Fibroblast of lung (primary cell): Measurements from ENCODE around the gene PRPF40B. TPM values are rescaled to one million over a fixed set of nuclear protein-coding genes. Genes with fewer than 3 reads are reported as not detected.
A peak's percentile ranks its signal among the peaks of the same experiment; 100 is the strongest.

Source experiments
- DNase-seq, 2 donors: peaks; one replicate each; pipeline versions ENCODE4 v3.0.0 to v3.0.0-alpha.2; 2010; ENCODE audit warnings: low read depth in 2 of 2
- H2AFZ ChIP-seq: 2 replicates; pipeline ENCODE4 v1.5.1; 2012; ENCODE audit warnings: low read length, control low read depth, inconsistent platforms
- H3K27ac ChIP-seq: 2 replicates; pipeline ENCODE4 v1.5.1; 2011; ENCODE audit warnings: low read length, control low read depth; ENCODE audit not compliant: insufficient read depth
- H3K27me3 ChIP-seq: 2 replicates; pipeline ENCODE4 v1.5.1; 2011; ENCODE audit warnings: mild to moderate bottlenecking, low read length; ENCODE audit not compliant: control insufficient read depth, insufficient read depth
- H3K36me3 ChIP-seq: 2 replicates; pipeline ENCODE4 v1.5.1; 2011; ENCODE audit warnings: low read length; ENCODE audit not compliant: control insufficient read depth, insufficient read depth
- H3K4me1 ChIP-seq: 2 replicates; pipeline ENCODE4 v1.5.1; 2011; ENCODE audit warnings: low read length; ENCODE audit not compliant: control insufficient read depth, insufficient read depth; ENCODE audit errors: extremely low read depth
- H3K4me2 ChIP-seq: 2 replicates; pipeline ENCODE4 v1.5.1; 2011; ENCODE audit warnings: low read length, control low read depth; ENCODE audit not compliant: insufficient read depth; ENCODE audit errors: extremely low read depth
- H3K4me3 ChIP-seq, 4 experiments: fragments of 200-600 bp in 1 of 4; sonication (generic) in 1 of 4; replicated peaks in 1 of 4; 2 replicates each; pipeline ENCODE4 v1.5.1; 2011 to 2016; ENCODE audit warnings: low read length in 4 of 4, low read depth in 3 of 4, mild to moderate bottlenecking in 3 of 4, control low read depth in 2 of 4, inconsistent platforms in 1 of 4, mixed read lengths in 1 of 4; ENCODE audit not compliant: insufficient read depth in 1 of 4; ENCODE audit errors: control extremely low read depth in 1 of 4
- H3K79me2 ChIP-seq: 2 replicates; pipeline ENCODE4 v1.5.1; 2012; ENCODE audit warnings: mild to moderate bottlenecking, low read length, inconsistent platforms; ENCODE audit not compliant: control insufficient read depth, insufficient read depth
- H3K9ac ChIP-seq: 2 replicates; pipeline ENCODE4 v1.5.1; 2011; ENCODE audit warnings: mild to moderate bottlenecking, low read length, control low read depth; ENCODE audit not compliant: insufficient read depth
- H3K9me3 ChIP-seq: 2 replicates; pipeline ENCODE4 v1.5.1; 2012; ENCODE audit warnings: low read depth, low read length; ENCODE audit not compliant: control insufficient read depth, insufficient read depth
- H4K20me1 ChIP-seq: 2 replicates; pipeline ENCODE4 v1.5.1; 2011; ENCODE audit warnings: low read length; ENCODE audit not compliant: control insufficient read depth, insufficient read depth; ENCODE audit errors: extremely low read depth
- EZH2 ChIP-seq: IDR thresholded peaks from 2 replicates; pipeline ENCODE4 v1.5.1; 2012; ENCODE audit warnings: low read length, control low read depth, mild to moderate bottlenecking; ENCODE audit errors: missing control alignments
- polyA plus RNA-seq, 2 donors: library from polyadenylated mRNA; depleted of rRNA in 1 of 2; stranded (reverse) in 1 of 2; unstranded in 1 of 2; fragments of >200 nt; gene quantifications; 2 replicates each; pipeline ENCODE4 v1.2.1, GENCODE V29; 2011 to 2012; ENCODE audit warnings: missing spikeins in 1 of 2
- total RNA-seq: library from RNA; depleted of rRNA; stranded (reverse); fragments of >200 nt; gene quantifications from 2 replicates; pipeline ENCODE4 v1.2.1, GENCODE V29; 2014
- TF ChIP-seq, protein P1 (sequence below), 2 donors: IDR thresholded peaks in 1 of 2; conservative IDR thresholded peaks in 1 of 2; 1 replicate in 1 of 2; 2 replicates in 1 of 2; pipeline ENCODE4 v1.5.1; 2011 to 2012; ENCODE audit warnings: low read length in 2 of 2, control low read depth in 1 of 2, inconsistent platforms in 1 of 2, low read depth in 1 of 2, mild to moderate bottlenecking in 1 of 2

Gene PRPF40B
- total and polyA plus RNA-seq, 2 donors (not counting 1 experiment from before 2014, with no cell fraction given): 6.4 to 11.7 TPM

DNA sequence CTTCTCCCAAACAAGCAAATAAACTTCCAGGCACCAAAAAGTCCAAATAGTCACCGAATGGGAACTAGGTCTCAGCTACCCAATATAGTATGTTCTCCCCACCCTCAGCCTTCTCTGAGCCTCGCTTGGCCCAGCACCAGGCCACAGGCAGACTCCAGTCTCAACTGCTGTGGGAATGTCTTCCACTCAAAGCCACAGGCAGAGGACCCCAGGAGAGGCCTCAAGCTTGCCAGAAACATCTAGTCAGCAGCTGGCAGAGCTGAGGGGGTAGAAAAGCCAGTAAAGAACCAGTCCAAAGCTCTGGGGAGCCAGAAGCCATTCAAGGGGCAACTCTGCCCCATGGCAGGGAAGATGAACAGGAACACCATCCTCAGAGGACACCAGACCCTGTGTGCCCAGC is 42.0 kb downstream of the PRPF40B start:
- Histone ChIP-seq H3K4me1 (peaks cover 11% of the 10 kb centered on the region), H2AFZ (no peak overlapping the region), H3K9ac (no peak overlapping the region), H3K4me2 (no peak overlapping the region), H3K79me2 (no peaks in the 10 kb centered on the region), H4K20me1 (no peaks in the 10 kb centered on the region), H3K27ac (no peak overlapping the region), H3K27me3 (no peaks in the 10 kb centered on the region), H3K4me3 (no peak overlapping the region), H3K9me3 (no peaks in the 10 kb centered on the region), H3K36me3 (peaks cover 2% of the 10 kb centered on the region)
- TF ChIP-seq, protein P1, sequence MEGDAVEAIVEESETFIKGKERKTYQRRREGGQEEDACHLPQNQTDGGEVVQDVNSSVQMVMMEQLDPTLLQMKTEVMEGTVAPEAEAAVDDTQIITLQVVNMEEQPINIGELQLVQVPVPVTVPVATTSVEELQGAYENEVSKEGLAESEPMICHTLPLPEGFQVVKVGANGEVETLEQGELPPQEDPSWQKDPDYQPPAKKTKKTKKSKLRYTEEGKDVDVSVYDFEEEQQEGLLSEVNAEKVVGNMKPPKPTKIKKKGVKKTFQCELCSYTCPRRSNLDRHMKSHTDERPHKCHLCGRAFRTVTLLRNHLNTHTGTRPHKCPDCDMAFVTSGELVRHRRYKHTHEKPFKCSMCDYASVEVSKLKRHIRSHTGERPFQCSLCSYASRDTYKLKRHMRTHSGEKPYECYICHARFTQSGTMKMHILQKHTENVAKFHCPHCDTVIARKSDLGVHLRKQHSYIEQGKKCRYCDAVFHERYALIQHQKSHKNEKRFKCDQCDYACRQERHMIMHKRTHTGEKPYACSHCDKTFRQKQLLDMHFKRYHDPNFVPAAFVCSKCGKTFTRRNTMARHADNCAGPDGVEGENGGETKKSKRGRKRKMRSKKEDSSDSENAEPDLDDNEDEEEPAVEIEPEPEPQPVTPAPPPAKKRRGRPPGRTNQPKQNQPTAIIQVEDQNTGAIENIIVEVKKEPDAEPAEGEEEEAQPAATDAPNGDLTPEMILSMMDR (conservative IDR thresholded peaks at IDR 0.05 in 1 of 2, IDR thresholded peaks at IDR 0.05 in 1 of 2; ENCODE audit: low read depth in 1 of 2, low read length in 2 of 2): no peak
- no peak for TF ChIP-seq EZH2
- peak in 1 of 2 donors; percentile 68 for DNase-seq

- DNase-seq: no peak
- H3K27me3 ChIP-seq: no peaks in the 10 kb centered on the region
- no peaks in the 10 kb centered on the region for H3K36me3 ChIP-seq
- H4K20me1 ChIP-seq: no peaks in the 10 kb centered on the region
- TF ChIP-seq, protein P1 (conservative IDR thresholded peaks at IDR 0.05 in 1 of 2, IDR thresholded peaks at IDR 0.05 in 1 of 2; ENCODE audit: low read depth in 1 of 2, low read length in 2 of 2): no peak
- H3K79me2 ChIP-seq: peaks cover 3% of the 10 kb centered on the region
- H3K9me3 ChIP-seq: no peaks in the 10 kb centered on the region
- H3K4me3 ChIP-seq: no peak overlapping the region
- no peak overlapping the region for H2AFZ ChIP-seq
- H3K9ac ChIP-seq: no peak overlapping the region
- no peak overlapping the region for H3K27ac ChIP-seq
- H3K4me2 ChIP-seq: no peak overlapping the region
- H3K4me1 ChIP-seq: peaks cover 11% of the 10 kb centered on the region
These were observed 42.8 kb downstream of the PRPF40B start for GRCh38 chr12:49666176-49666575.

- Histone ChIP-seq H3K27me3 (no peaks in the 10 kb centered on the region), H3K36me3 (no peaks in the 10 kb centered on the region), H3K4me1 (peaks cover 12% of the 10 kb centered on the region), H2AFZ (no peak overlapping the region), H3K9ac (no peak overlapping the region), H3K4me3 (no peak overlapping the region), H3K9me3 (no peaks in the 10 kb centered on the region), H4K20me1 (no peaks in the 10 kb centered on the region), H3K4me2 (no peak overlapping the region), H3K79me2 (peaks cover 8% of the 10 kb centered on the region), H3K27ac (no peak overlapping the region)
- TF ChIP-seq, protein P1 (conservative IDR thresholded peaks at IDR 0.05 in 1 of 2, IDR thresholded peaks at IDR 0.05 in 1 of 2; ENCODE audit: low read depth in 1 of 2, low read length in 2 of 2): no peak
- TF ChIP-seq EZH2: no peak
- peak in 1 of 2 donors; percentile 68 for DNase-seq
These were observed 44.1 kb downstream of the PRPF40B start for GRCh38 chr12:49667325-49668090.
